C4-2B (cell line): ENCODE measurements around the gene MINDY1.

Experiments
- H3K27ac ChIP-seq: fragments of 450-650 bp; 2 replicates; pipeline ENCODE4 v1.5.1; 2017
- CTCF ChIP-seq: fragments of 450-650 bp; conservative IDR thresholded peaks from 2 replicates; pipeline ENCODE4 v1.5.1; 2017; ENCODE audit warnings: mild to moderate bottlenecking
- ZFX ChIP-seq: fragments of 450-650 bp; IDR thresholded peaks from 2 replicates; pipeline ENCODE4 v1.6.1; 2017

The MINDY1 gene

GRCh38 chr1:151012684-151013471 is 6.2 kb upstream of the MINDY1 start:
- no peak overlapping the region for H3K27ac ChIP-seq
- TF ChIP-seq CTCF (no peak), ZFX (no peak)

- TF ChIP-seq CTCF, result no peak
- H3K27ac ChIP-seq, result no peak overlapping the region
Observed at GRCh38 chr1:151011154-151011850, 4.6 kb upstream of the MINDY1 start.

- TF ChIP-seq CTCF (no peak), ZFX (no peak)
- no peak overlapping the region for H3K27ac ChIP-seq
Observed at GRCh38 chr1:151010346-151010726, 3.6 kb upstream of the MINDY1 start.

GRCh38 chr1:151009674-151010345 is 3.1 kb upstream of the MINDY1 start:
- no peak overlapping the region for H3K27ac ChIP-seq
- TF ChIP-seq ZFX (no peak), CTCF (no peak)

- peak overlapping the region; percentile 73 for H3K27ac ChIP-seq
- TF ChIP-seq ZFX (no peak), CTCF (no peak)
Observed at GRCh38 chr1:151009206-151009587, 2.5 kb upstream of the MINDY1 start.

GRCh38 chr1:151008244-151009205 is 1.8 kb upstream of the MINDY1 start, which contains the start of gene PRUNE1:
Gene PRUNE1, plus strand, starts transcription at chr1:151008449. Its CDS starts 184 bp downstream, at chr1:151008633.
- peak within 1 kb of the TSS; percentile 73 for H3K27ac ChIP-seq
- TF ChIP-seq CTCF (no peak), ZFX (no peak)
